ENCODE results near the gene UMODL1. TPM values are rescaled to one million over a fixed set of nuclear protein-coding genes. Genes with fewer than 3 reads are reported as not detected.

UMODL1 gene
- total and polyA plus RNA-seq, 2 experiments from 2014 or later = not detected

- DNase-seq (ENCODE audit: low read depth in 1 of 2, low spot score in 1 of 2) = no peak
- no peaks in the 10 kb centered on the region for H3K27me3 ChIP-seq
- no peak overlapping the region for H3K27ac ChIP-seq
- H3K9me3 ChIP-seq (ENCODE audit: low read depth) = no peaks in the 10 kb centered on the region
- no peak for TF ChIP-seq CTCF (IDR thresholded peaks at IDR 0.05; ENCODE audit: low read depth, low read length)
- H3K4me1 ChIP-seq (ENCODE audit: low read depth) = no peaks in the 10 kb centered on the region
- H3K4me3 ChIP-seq = no peak overlapping the region
- no peaks in the 10 kb centered on the region for H3K36me3 ChIP-seq
Observed at GRCh38 chr21:42157606-42158310, 86.6 kb downstream of the UMODL1 start.

GRCh38 chr21:42158846-42159245 is 87.7 kb downstream of the UMODL1 start:
- Histone ChIP-seq H3K36me3 (no peaks in the 10 kb centered on the region), H3K27me3 (no peaks in the 10 kb centered on the region), H3K4me3 (no peak overlapping the region), H3K4me1 (ENCODE audit: low read depth) (no peaks in the 10 kb centered on the region), H3K9me3 (ENCODE audit: low read depth) (no peaks in the 10 kb centered on the region), H3K27ac (no peak overlapping the region)
- no peak for TF ChIP-seq CTCF (IDR thresholded peaks at IDR 0.05; ENCODE audit: low read depth, low read length)
- no peak for DNase-seq (ENCODE audit: low read depth in 1 of 2, low spot score in 1 of 2)

GRCh38 chr21:42159560-42160110 is 88.5 kb downstream of the UMODL1 start:
- H3K9me3 ChIP-seq (ENCODE audit: low read depth) = no peaks in the 10 kb centered on the region
- no peaks in the 10 kb centered on the region for H3K36me3 ChIP-seq
- H3K27me3 ChIP-seq = no peaks in the 10 kb centered on the region
- H3K4me1 ChIP-seq (ENCODE audit: low read depth) = no peaks in the 10 kb centered on the region
- no peak for DNase-seq (ENCODE audit: low read depth in 1 of 2, low spot score in 1 of 2)
- TF ChIP-seq CTCF (IDR thresholded peaks at IDR 0.05; ENCODE audit: low read depth, low read length) = no peak
- no peak overlapping the region for H3K27ac ChIP-seq
- H3K4me3 ChIP-seq = no peak overlapping the region

- H3K4me3 ChIP-seq = no peak overlapping the region
- TF ChIP-seq CTCF (IDR thresholded peaks at IDR 0.05; ENCODE audit: low read depth, low read length) = no peak
- no peaks in the 10 kb centered on the region for H3K27me3 ChIP-seq
- no peak overlapping the region for H3K27ac ChIP-seq
- no peak for DNase-seq (ENCODE audit: low read depth in 1 of 2, low spot score in 1 of 2)
- no peaks in the 10 kb centered on the region for H3K4me1 ChIP-seq (ENCODE audit: low read depth)
- no peaks in the 10 kb centered on the region for H3K36me3 ChIP-seq
- no peaks in the 10 kb centered on the region for H3K9me3 ChIP-seq (ENCODE audit: low read depth)
Observed at GRCh38 chr21:42160111-42160721, 89.1 kb downstream of the UMODL1 start.

GRCh38 chr21:42160765-42161164 is 89.6 kb downstream of the UMODL1 start:
- H3K36me3 ChIP-seq = no peaks in the 10 kb centered on the region
- DNase-seq (ENCODE audit: low read depth in 1 of 2, low spot score in 1 of 2) = no peak
- no peak overlapping the region for H3K27ac ChIP-seq
- no peaks in the 10 kb centered on the region for H3K9me3 ChIP-seq (ENCODE audit: low read depth)
- H3K4me3 ChIP-seq = no peak overlapping the region
- no peaks in the 10 kb centered on the region for H3K4me1 ChIP-seq (ENCODE audit: low read depth)
- H3K27me3 ChIP-seq = no peaks in the 10 kb centered on the region
- TF ChIP-seq CTCF (IDR thresholded peaks at IDR 0.05; ENCODE audit: low read depth, low read length) = no peak

Data from cardiac muscle cell (in vitro differentiated cells and primary cell).